Measurements from ENCODE around the gene PIERCE2.
"Not testable (repeated sequence)": the region's sequence is repeated elsewhere in the genome, so short reads cannot be mapped to it uniquely, and the experiment has no call there.

The PIERCE2 gene, protein sequence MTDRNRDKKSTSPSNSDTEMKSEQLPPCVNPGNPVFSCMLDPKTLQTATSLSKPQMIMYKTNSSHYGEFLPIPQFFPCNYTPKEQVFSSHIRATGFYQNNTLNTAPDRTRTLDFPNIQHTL

GRCh38 chr15:55408012-55408928 is at the start of gene PIERCE2, which contains the start of gene CCPG1:
Gene PIERCE2, plus strand, starts transcription at chr15:55408495. Its CDS starts 274 bp downstream, at chr15:55408769.
Gene CCPG1, minus strand, starts transcription at chr15:55408359. Its CDS starts 18,935 bp downstream, at chr15:55389424.
- peak; percentile 90 for DNase-seq

DNA sequence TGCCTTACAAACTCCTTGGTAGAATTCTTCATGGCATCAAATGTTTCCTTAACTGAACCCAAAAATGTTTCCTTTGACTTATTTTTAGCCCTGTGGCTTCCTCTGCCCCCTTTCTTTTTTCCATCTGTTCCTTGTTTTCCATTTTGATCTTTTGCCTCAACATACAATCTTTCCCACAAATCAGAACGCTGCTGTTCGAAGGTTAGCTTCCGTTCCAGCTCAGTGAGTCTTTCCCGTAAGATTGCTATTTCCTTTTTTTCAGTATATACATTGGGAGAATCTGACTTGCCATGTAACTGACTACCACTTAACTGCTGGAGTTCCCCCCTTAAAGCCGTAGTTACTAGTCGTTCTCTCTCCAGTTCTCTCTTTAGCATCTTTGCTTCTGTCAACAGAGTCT is 48.0 kb upstream of the PIERCE2 start:
- no peak for DNase-seq

DNA sequence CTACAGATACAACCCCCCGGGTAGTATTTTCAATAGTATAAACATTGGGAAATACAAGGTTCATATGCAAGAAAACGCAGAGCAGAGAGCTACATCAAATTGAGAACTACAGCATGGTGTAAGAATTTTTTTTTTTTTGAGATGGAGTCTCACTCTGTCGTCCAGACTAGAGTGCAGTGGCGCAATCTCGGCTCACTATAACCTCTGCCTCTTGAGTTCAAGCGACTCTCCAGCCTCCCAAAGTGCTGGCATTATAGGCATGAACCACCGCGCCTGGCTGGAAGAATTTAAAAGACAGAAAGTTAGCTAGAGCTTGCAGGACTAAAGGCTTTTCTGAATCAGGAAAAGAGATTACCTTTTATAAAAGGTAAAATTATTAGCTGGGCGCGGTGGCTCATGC is 47.2 kb upstream of the PIERCE2 start:
- DNase-seq: no peak

- DNase-seq: no peak
Measured at GRCh38 chr15:55362641-55363040, 45.7 kb upstream of the PIERCE2 start.

DNA sequence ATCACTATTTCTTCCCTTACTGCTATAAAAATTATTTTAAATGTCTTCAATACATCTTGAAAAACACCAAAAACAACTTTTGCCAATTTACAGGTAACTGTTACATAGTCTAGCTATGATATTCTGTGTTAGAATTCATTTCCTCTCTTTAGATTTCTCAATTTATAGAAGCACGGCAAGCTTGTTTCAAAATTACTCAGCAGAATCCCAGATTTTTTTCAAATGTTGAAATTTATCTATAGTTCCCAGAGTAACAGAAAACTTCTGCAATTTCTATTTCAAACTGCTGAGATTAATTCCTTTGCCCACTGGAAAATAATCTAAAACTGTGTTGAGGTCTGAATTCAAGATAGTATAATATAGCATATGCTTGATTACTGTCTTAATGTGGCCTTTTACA is 41.3 kb upstream of the PIERCE2 start:
- no peak for DNase-seq

GRCh38 chr15:55372701-55373440 is 35.4 kb upstream of the PIERCE2 start:
- DNase-seq: no peak

DNA sequence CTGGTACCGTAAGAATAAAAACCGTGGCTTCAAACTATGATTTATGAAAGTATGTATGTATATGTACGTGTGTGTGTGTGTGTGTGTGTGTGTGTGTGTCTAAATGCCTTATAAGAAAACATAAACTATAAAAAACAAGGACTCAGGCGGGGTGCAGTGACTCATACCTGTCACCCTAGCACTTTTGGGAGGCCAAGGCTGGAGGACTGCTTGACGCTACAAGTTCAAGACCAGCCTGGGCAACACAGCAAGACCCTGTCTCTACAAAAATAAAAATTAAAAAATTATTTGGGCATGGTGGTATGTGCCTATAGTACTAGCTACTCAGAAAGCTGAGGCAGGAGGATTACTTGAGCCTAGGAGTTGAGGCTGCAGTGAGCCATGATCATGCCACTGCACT is 29.2 kb upstream of the PIERCE2 start:
- DNase-seq: no peak

DNA sequence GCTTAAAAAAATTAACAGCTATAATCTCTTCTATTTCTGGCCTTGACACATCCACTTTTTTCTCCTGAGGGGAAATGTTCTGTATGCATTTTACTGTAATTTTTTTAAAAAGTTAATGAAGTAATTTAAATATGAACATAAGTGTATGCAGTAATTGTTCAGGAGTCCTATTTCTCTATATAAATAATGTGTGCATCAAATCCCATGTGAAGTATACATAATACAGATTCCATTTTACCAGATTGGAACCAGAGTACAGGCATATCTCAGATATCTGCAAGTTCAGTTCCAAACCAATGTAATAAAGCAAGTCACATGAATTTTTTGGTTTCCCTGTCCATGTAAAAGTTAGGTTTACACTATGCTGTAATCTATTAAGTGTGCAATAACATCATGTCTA is 26.7 kb upstream of the PIERCE2 start:
- DNase-seq: no peak

DNA sequence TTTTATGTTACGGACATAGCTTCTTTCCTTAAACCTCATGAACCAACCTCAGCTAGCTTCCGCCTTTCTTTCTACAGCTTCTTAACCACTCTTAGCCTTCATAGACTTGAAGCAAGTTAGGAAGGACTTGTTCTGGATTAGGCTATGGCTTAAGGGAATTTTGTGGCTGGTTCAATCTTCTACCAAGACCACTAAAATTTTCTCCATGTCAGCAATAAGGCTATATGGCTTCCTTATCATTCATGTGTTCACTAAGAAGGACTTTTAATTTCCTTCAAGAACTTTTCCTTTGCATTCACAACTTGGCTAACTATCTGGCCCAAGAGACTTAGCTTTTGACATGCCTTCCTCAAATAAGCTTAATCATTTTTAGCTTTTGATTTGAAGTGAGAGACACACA is 24.6 kb upstream of the PIERCE2 start:
- no peak for DNase-seq

GRCh38 chr15:55387027-55387426 is 21.3 kb upstream of the PIERCE2 start:
- DNase-seq: no peak

GRCh38 chr15:55389264-55389607 is 19.1 kb upstream of the PIERCE2 start:
- no peak for DNase-seq

GRCh38 chr15:55394694-55395093 is 13.6 kb upstream of the PIERCE2 start:
- DNase-seq: no peak

- no peak for DNase-seq
Measured at GRCh38 chr15:55398243-55398642, 10.1 kb upstream of the PIERCE2 start.

DNA sequence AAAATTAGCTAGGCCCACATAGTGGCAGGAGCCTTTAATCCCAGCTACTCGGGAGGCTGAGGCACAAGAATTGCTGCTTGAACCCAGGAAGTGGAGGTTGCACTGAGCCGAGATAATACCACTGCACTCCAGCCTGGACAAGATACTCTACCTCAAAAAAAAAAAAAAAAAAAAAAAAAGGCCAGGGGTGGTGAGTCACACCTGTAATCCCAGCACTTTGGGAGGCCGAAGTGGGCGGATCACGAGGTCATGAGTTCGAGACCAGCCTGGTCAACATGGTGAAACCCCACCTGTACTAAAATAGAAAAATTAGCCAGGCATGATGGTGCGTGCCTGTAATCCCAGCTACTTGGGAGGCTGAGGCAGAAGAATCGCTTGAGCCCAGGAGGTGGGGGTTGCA is 8.2 kb upstream of the PIERCE2 start:
- DNase-seq: not testable (repeated sequence)

- no peak for DNase-seq
Measured at GRCh38 chr15:55401786-55402246, 6.5 kb upstream of the PIERCE2 start.

DNA sequence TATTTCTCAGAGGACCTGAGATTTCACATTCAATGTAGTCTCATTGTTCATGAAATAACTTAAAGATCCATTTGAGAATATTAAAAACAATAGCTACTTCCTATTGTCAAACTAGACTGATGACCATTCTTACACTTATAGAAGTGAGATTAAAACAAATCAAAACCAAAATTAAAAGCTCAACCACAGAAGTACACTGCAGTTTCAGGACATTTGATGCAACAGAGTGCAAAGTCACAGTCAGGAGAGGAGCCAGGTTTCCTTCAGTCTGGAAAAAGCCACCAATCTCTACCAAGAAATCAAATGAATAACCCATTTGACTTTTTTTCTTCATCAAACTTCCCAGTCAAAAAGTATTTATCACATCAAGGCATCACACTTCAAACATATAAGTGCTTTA is 5.6 kb upstream of the PIERCE2 start:
- no peak for DNase-seq

GRCh38 chr15:55403531-55403930 is 4.8 kb upstream of the PIERCE2 start:
- no peak for DNase-seq

GRCh38 chr15:55407498-55408011 is 740 bp upstream of the PIERCE2 start:
- DNase-seq: peak; percentile 18

DNA sequence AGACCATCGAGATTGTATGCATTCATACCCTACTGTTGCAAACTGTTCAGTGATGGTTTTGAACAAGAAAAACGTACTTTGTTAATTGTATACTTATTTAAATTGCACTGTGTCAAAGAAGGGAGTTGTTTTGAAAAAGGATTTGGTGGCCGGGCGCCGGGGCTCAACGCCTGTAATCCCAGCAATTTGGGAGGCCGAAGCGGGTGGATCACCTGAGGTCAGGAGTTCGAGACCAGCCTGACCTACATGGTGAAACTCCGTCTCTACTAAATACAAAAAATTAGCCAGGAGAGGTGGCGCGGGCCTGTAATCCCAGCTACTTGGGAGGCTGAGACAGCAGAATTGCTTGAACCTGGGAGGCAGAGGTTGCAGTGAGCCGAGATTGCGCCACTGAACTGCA is 681 bp downstream of the PIERCE2 start:
- DNase-seq: not testable (repeated sequence)

DNA sequence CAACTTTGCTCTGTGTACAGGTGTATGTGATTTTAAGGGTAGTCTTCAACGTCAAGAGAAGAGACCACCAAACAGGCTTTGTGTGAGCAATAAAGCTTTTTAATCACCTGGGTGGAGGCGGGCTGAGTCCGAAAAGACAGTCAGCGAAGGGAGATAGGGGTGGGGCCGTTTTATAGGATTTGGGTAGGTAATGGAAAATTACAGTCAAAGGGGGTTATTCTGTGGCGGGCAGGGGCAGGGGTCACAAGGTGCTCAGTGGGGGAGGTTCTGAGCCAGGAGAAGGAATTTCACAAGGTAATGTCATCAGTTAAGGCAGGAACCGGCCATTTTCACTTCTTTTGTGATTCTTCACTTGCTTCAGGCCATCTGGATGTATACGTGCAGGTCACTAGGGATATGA is 9.4 kb downstream of the PIERCE2 start:
- DNase-seq: not testable (repeated sequence)

GRCh38 chr15:55420171-55420866 is 12.0 kb downstream of the PIERCE2 start:
- DNase-seq: no peak

GRCh38 chr15:55422089-55422488 is 13.8 kb downstream of the PIERCE2 start:
- DNase-seq: no peak
